IMR-90 (cell line): ENCODE measurements around the gene USP7. TPM values are rescaled to one million over a fixed set of nuclear protein-coding genes. Genes with fewer than 3 reads are reported as not detected.

Experiments used
- ATAC-seq: fragments of 200-7000 bp; cut with Tn5 transposase; 2 replicates; pipeline ENCODE4 v1.9.1; 2020; ENCODE audit warnings: low read depth, mild to moderate bottlenecking, moderate library complexity
- BruUV-seq: library from RNA; stranded (reverse); fragments of 400-500 nt; replicated peaks from 2 replicates; lab custom pipeline; 2021; lab: Mats Ljungman, UMichigan
- CTCF ChIA-PET: fragments of 300-600 bp; formaldehyde crosslinking; extraction: SDS; loops from one replicate; lab custom pipeline; 2021; ENCODE audit warnings: antibody characterized with exemption; lab: Yijun Ruan, JAX
- POLR2A ChIA-PET: fragments of 300-600 bp; sonication (Branson Sonifier 250); formaldehyde crosslinking; loops from one replicate; lab custom pipeline; 2022; ENCODE audit warnings: antibody characterized with exemption; ENCODE audit not compliant: unreplicated experiment; lab: Charles Lee
- DNase-seq: peaks from one replicate; pipeline ENCODE4 v3.0.0; 2013
- H2AFZ ChIP-seq: replicated peaks from 2 replicates; pipeline ENCODE3; 2013; ENCODE audit warnings: low read length, mild to moderate bottlenecking; ENCODE audit not compliant: poor library complexity
- H2AK5ac ChIP-seq: 2 replicates; pipeline ENCODE4 v1.6.1; 2013; ENCODE audit warnings: low read depth, low read length, inconsistent platforms
- H2AK9ac ChIP-seq: replicated peaks from 2 replicates; pipeline ENCODE3; 2013; ENCODE audit warnings: mild to moderate bottlenecking, low read depth, low read length, moderate library complexity; ENCODE audit not compliant: poor library complexity
- H2BK120ac ChIP-seq: 2 replicates; pipeline ENCODE4 v1.6.1; 2013; ENCODE audit warnings: low read depth, low read length, inconsistent platforms
- H2BK15ac ChIP-seq: 3 replicates; pipeline ENCODE4 v1.6.1; 2013; ENCODE audit warnings: low read depth, low read length, inconsistent platforms
- H2BK20ac ChIP-seq: 2 replicates; pipeline ENCODE4 v1.6.1; 2013; ENCODE audit warnings: low read depth, mild to moderate bottlenecking, inconsistent platforms, low read length, moderate library complexity
- H2BK5ac ChIP-seq: 2 replicates; pipeline ENCODE4 v1.6.1; 2013; ENCODE audit warnings: mild to moderate bottlenecking, low read depth, low read length, inconsistent platforms; ENCODE audit not compliant: poor library complexity, severe bottlenecking
- H3K14ac ChIP-seq: replicated peaks from 2 replicates; pipeline ENCODE4 v1.6.1; 2013; ENCODE audit warnings: low read depth, low read length, inconsistent platforms
- H3K18ac ChIP-seq: 2 replicates; pipeline ENCODE4 v1.6.1; 2013; ENCODE audit warnings: low read depth, low read length, control low read depth
- H3K23ac ChIP-seq: 2 replicates; pipeline ENCODE4 v1.6.1; 2013; ENCODE audit warnings: low read depth, low read length, inconsistent platforms
- H3K27ac ChIP-seq: 2 replicates; pipeline ENCODE4 v1.5.1; 2013; ENCODE audit warnings: mild to moderate bottlenecking, control low read depth, low read length; ENCODE audit not compliant: insufficient read depth
- H3K27me3 ChIP-seq: 2 replicates; pipeline ENCODE4 v1.6.1; 2013; ENCODE audit warnings: low read length; ENCODE audit not compliant: control insufficient read depth, insufficient read depth
- H3K36me3 ChIP-seq: 2 replicates; pipeline ENCODE4 v1.6.1; 2013; ENCODE audit warnings: low read length, mixed read lengths; ENCODE audit not compliant: control insufficient read depth, insufficient read depth
- H3K4ac ChIP-seq: 2 replicates; pipeline ENCODE4 v1.6.1; 2013; ENCODE audit warnings: low read depth, low read length, inconsistent platforms
- H3K4me1 ChIP-seq: 2 replicates; pipeline ENCODE4 v1.6.1; 2013; ENCODE audit warnings: low read length, mixed read lengths; ENCODE audit not compliant: control insufficient read depth, insufficient read depth
- H3K4me2 ChIP-seq: 2 replicates; pipeline ENCODE4 v1.6.1; 2013; ENCODE audit warnings: low read depth, mild to moderate bottlenecking, control low read depth, low read length, moderate library complexity
- H3K4me3 ChIP-seq: 2 replicates; pipeline ENCODE4 v1.5.1; 2013; ENCODE audit warnings: low read depth, mild to moderate bottlenecking, control low read depth, low read length, moderate library complexity; ENCODE audit not compliant: insufficient read depth
- H3K56ac ChIP-seq: 2 replicates; pipeline ENCODE4 v1.6.1; 2013; ENCODE audit warnings: low read length, inconsistent platforms; ENCODE audit not compliant: insufficient read depth; ENCODE audit errors: extremely low read depth
- H3K79me1 ChIP-seq, 2 experiments: 2 replicates each; pipeline ENCODE4 v1.6.1; 2013; ENCODE audit warnings: low read length in 2 of 2, inconsistent platforms in 1 of 2, low read depth in 1 of 2
- H3K9ac ChIP-seq: 2 replicates; pipeline ENCODE4 v1.6.1; 2013; ENCODE audit warnings: low read depth, low read length, control low read depth
- H3K9me1 ChIP-seq: 2 replicates; pipeline ENCODE4 v1.6.1; 2013; ENCODE audit warnings: low read length, inconsistent platforms; ENCODE audit not compliant: insufficient read depth
- H3K9me3 ChIP-seq: 2 replicates; pipeline ENCODE4 v1.6.1; 2013; ENCODE audit warnings: low read length; ENCODE audit not compliant: control insufficient read depth, insufficient read depth
- H4K20me1 ChIP-seq: 2 replicates; pipeline ENCODE4 v1.6.1; 2013; ENCODE audit warnings: low read length, inconsistent platforms; ENCODE audit not compliant: insufficient read depth
- H4K5ac ChIP-seq: 2 replicates; pipeline ENCODE4 v1.6.1; 2013; ENCODE audit warnings: mild to moderate bottlenecking, low read depth, low read length, control low read depth
- H4K8ac ChIP-seq, 2 experiments: 2 replicates each; pipeline ENCODE4 v1.6.1; 2013; ENCODE audit warnings: low read depth in 2 of 2, low read length in 2 of 2, control low read depth in 1 of 2, inconsistent platforms in 1 of 2
- H4K91ac ChIP-seq: 2 replicates; pipeline ENCODE4 v1.6.1; 2013; ENCODE audit warnings: low read depth, low read length, inconsistent platforms; ENCODE audit not compliant: insufficient read depth
- BHLHE40 ChIP-seq: fragments of 150-350 bp; IDR thresholded peaks from 2 replicates; pipeline ENCODE4 v1.6.1; 2016; ENCODE audit warnings: mild to moderate bottlenecking, low read depth, low read length
- CEBPB ChIP-seq: IDR thresholded peaks from 2 replicates; pipeline ENCODE4 v1.6.1; 2012; ENCODE audit warnings: low read depth, low read length, improper control_type of control experiment
- CHD1 ChIP-seq: IDR thresholded peaks from 2 replicates; pipeline ENCODE4 v1.6.1; 2012; ENCODE audit warnings: low read depth, low read length, improper control_type of control experiment
- CTCF ChIP-seq: conservative IDR thresholded peaks from 2 replicates; pipeline ENCODE4 v1.5.1; 2012; ENCODE audit warnings: mild to moderate bottlenecking, low read depth, low read length, improper control_type of control experiment
- ELK1 ChIP-seq: fragments of 150-350 bp; IDR thresholded peaks from 2 replicates; pipeline ENCODE4 v1.6.1; 2016; ENCODE audit warnings: low read depth, mild to moderate bottlenecking, low read length, moderate library complexity, borderline replicate concordance
- FOS ChIP-seq: fragments of 150-350 bp; IDR thresholded peaks from 2 replicates; pipeline ENCODE4 v1.6.1; 2016; ENCODE audit warnings: low read depth, low read length
- MAZ ChIP-seq: IDR thresholded peaks from 2 replicates; pipeline ENCODE4 v1.6.1; 2012; ENCODE audit warnings: low read depth, mild to moderate bottlenecking, low read length, improper control_type of control experiment, moderate library complexity, borderline replicate concordance
- MXI1 ChIP-seq: IDR thresholded peaks from 2 replicates; pipeline ENCODE4 v1.6.1; 2012; ENCODE audit warnings: low read depth, mild to moderate bottlenecking, low read length, moderate library complexity, borderline replicate concordance
- NFE2L2 ChIP-seq: fragments of 150-350 bp; IDR thresholded peaks from 2 replicates; pipeline ENCODE4 v1.6.1; 2016; ENCODE audit warnings: low read depth, mild to moderate bottlenecking, low read length
- RAD21 ChIP-seq: IDR thresholded peaks from 2 replicates; pipeline ENCODE4 v1.6.1; 2012; ENCODE audit warnings: low read length, improper control_type of control experiment
- RFX5 ChIP-seq: IDR thresholded peaks from 2 replicates; pipeline ENCODE4 v1.8.0; 2012; ENCODE audit warnings: low read depth, mild to moderate bottlenecking, low read length, moderate library complexity
- SMC3 ChIP-seq: fragments of 150-350 bp; IDR thresholded peaks from 2 replicates; pipeline ENCODE4 v1.6.1; 2016; ENCODE audit warnings: low read depth, mild to moderate bottlenecking, antibody characterized with exemption, low read length, moderate library complexity
- WGBS, 2 experiments: methylation state at CpG; one replicate each; pipeline versions ENCODE4 v1.1.5 to v1.1.7; 2013; ENCODE audit warnings: missing lambda C conversion rate in 2 of 2; ENCODE audit not compliant: insufficient read length in 1 of 2; ENCODE audit errors: extremely low coverage in 2 of 2; 5-methylcytosine and 5-hydroxymethylcytosine counted together
- dilution Hi-C: fragments of 300-500 bp; cut with HindIII; formaldehyde crosslinking; loops from one replicate; pipeline ENCODE4 v1.14.3; 2018; ENCODE audit warnings: low sequenced_read_pairs; ENCODE audit not compliant: unreplicated experiment
- in situ Hi-C: fragments of 300-500 bp; cut with MboI; formaldehyde crosslinking; loops from 3 replicates; pipeline ENCODE4 v1.14.3; 2019; ENCODE audit warnings: low sequenced_read_pairs, inconsistent platforms, mixed read lengths
- intact Hi-C: fragments of 100-400 bp; cut with micrococcal nuclease; formaldehyde crosslinking; loops from 2 replicates; pipeline ENCODE4 v1.10.0; 2022
- polyA plus RNA-seq, 3 experiments: library from polyadenylated mRNA; depleted of rRNA; stranded (reverse); fragments of >200 nt; gene quantifications; 2 replicates each; pipeline ENCODE4 v1.2.3, GENCODE V29; 2012; ENCODE audit warnings: low replicate concordance in 1 of 3
- total RNA-seq: library from RNA; depleted of rRNA; stranded (reverse); fragments of >200 nt; gene quantifications from 2 replicates; pipeline ENCODE4 v1.2.3, GENCODE V29; 2012
- TF ChIP-seq, protein P1 (sequence below): fragments of 150-350 bp; IDR thresholded peaks from 2 replicates; pipeline ENCODE4 v1.6.1; 2017; ENCODE audit warnings: mild to moderate bottlenecking, antibody characterized with exemption, low read length, low read depth

The USP7 gene
- total and polyA plus RNA-seq, 2 of the 4 experiments (the other 2 are of a cell fraction): 17.8 to 28.3 TPM

DNA sequence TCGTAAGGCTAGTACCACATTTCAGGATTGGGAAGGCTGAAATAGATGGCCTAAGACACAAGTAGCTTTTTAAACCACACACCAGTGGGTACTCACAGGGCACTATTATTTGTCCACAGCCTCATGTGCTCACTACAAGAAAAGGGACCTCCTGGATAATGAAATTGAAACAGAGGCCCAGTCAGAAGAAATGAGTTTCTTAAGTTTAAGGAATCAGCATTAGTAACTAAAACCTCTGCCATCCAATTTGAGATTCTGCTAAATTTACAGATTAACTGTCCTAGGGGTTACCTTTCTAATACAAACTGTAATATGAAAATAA is 3.0 kb downstream of the USP7 start:
- Histone ChIP-seq H3K4me1 (peaks cover 36% of the 10 kb centered on the region), H2AFZ (no peak overlapping the region), H3K4me3 (no peak overlapping the region), H3K27me3 (no peaks in the 10 kb centered on the region), H2AK9ac (no peak overlapping the region), H3K56ac (no peak overlapping the region), H3K27ac (no peak overlapping the region), H3K18ac (no peak overlapping the region), H3K23ac (peak overlapping the region; percentile 48; the same call in 1 of the 2 replicates), H3K14ac (no peak overlapping the region), H2BK120ac (no peak overlapping the region), H3K4ac (0 out of 2 replicates have a peak overlapping the region, but pooled peaks have one; percentile 33), H2BK5ac (no peak overlapping the region), H2BK15ac (no peak overlapping the region), H3K79me1 (peaks cover 0 to 63% of the 10 kb centered on the region in 2 experiments; a peak in 2 of 4 replicates), H2BK20ac (no peak overlapping the region), H2AK5ac (no peak overlapping the region), H4K8ac (no peak overlapping the region), H3K9me1 (peaks cover 33% of the 10 kb centered on the region), H4K91ac (no peak overlapping the region), H4K5ac (no peak overlapping the region), H3K9me3 (no peaks in the 10 kb centered on the region), H4K20me1 (peaks cover 70% of the 10 kb centered on the region), H3K4me2 (peak overlapping the region; percentile 30), H3K36me3 (no peaks in the 10 kb centered on the region), H3K9ac (no peak overlapping the region)
- dilution Hi-C loops (no loop called here), in situ Hi-C loops (loop anchor here (10.0 kb wide), 1 partner anchor 134 kb away; the partner anchor contains the start of gene HAPSTR1), intact Hi-C loops (loop anchor here (5.0 kb wide), 4 partner anchors 38 to 147 kb away; partner anchors contain the start of gene HAPSTR1)
- no CpG with 5 or more reads among the region's 1 CpG for WGBS, 2 experiments
- TF ChIP-seq BHLHE40 (no peak), CEBPB (no peak), ELK1 (no peak), MAZ (no peak), FOS (no peak), CTCF (no peak), SMC3 (no peak), RAD21 (no peak), MXI1 (no peak), RFX5 (no peak), NFE2L2 (no peak), CHD1 (no peak)
- TF ChIP-seq, protein P1, sequence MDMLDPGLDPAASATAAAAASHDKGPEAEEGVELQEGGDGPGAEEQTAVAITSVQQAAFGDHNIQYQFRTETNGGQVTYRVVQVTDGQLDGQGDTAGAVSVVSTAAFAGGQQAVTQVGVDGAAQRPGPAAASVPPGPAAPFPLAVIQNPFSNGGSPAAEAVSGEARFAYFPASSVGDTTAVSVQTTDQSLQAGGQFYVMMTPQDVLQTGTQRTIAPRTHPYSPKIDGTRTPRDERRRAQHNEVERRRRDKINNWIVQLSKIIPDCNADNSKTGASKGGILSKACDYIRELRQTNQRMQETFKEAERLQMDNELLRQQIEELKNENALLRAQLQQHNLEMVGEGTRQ: no peak
- ChIA-PET POLR2A (no interaction called here), CTCF (interaction anchor here (0.7 kb wide), 1 partner anchor 55 kb away, joined by 3 read pairs; no protein-coding TSS in a partner anchor)
- DNase-seq (no peak), ATAC-seq (no peak)
- TSS peak; percentile 13 for BruUV-seq
